Renal cortex interstitium (tissue), 15 donors: ENCODE results near the gene ZNF777. TPM values are rescaled to one million over a fixed set of nuclear protein-coding genes. Genes with fewer than 3 reads are reported as not detected.
A peak's percentile ranks its signal among the peaks of the same experiment; 100 is the strongest.
"Not testable (repeated sequence)": the region's sequence is repeated elsewhere in the genome, so short reads cannot be mapped to it uniquely, and the experiment has no call there.

Source experiments
- DNase-seq, 11 donors: peaks; one replicate each; pipeline ENCODE4 v3.0.0-alpha.2; 2013; ENCODE audit warnings: low read depth in 9 of 11, low spot score in 4 of 11; ENCODE audit errors: extremely low read depth in 1 of 11
- long read RNA-seq, 16 experiments: transcript quantifications; one replicate each; lab custom pipeline, GENCODE V29; 2026
- polyA plus RNA-seq, 3 donors: library from polyadenylated mRNA; unstranded; fragments of 120-200 nt; gene quantifications; one replicate each; pipeline ENCODE4 v1.2.1, GENCODE V29; 2013; ENCODE audit not compliant: insufficient read length in 3 of 3

The ZNF777 gene
- polyA plus RNA-seq = 10 to 100 TPM; 12.4 to 16.5 (median 14.1) TPM
- long read RNA-seq, donor 1 = 0 reads
- long read RNA-seq, donor 2, partial matches to known transcripts = 0 of 1 reads
- long read RNA-seq, donor 2, other reads (novel, unspliced or antisense) = 0 of 1 reads
- long read RNA-seq, donor 3, partial matches to known transcripts = 0 of 7 reads
- long read RNA-seq, donor 3, other reads (novel, unspliced or antisense) = 7 of 7 reads
- long read RNA-seq, donor 4, partial matches to known transcripts = 0 of 5 reads
- long read RNA-seq, donor 4, other reads (novel, unspliced or antisense) = 5 of 5 reads
- long read RNA-seq, donor 5 = 0 reads
- long read RNA-seq, donor 6, partial matches to known transcripts = 9 of 9 reads
- long read RNA-seq, donor 6, other reads (novel, unspliced or antisense) = 0 of 9 reads
- long read RNA-seq, donor 7, partial matches to known transcripts = 5 of 5 reads
- long read RNA-seq, donor 7, other reads (novel, unspliced or antisense) = 0 of 5 reads
- long read RNA-seq, donor 8 = 0 reads
- long read RNA-seq, donor 9, partial matches to known transcripts = 0 of 5 reads
- long read RNA-seq, donor 9, other reads (novel, unspliced or antisense) = 5 of 5 reads
- long read RNA-seq, donor 10 = 0 reads
- long read RNA-seq, donor 11 = 0 reads
- long read RNA-seq, donor 12 = 0 reads
- long read RNA-seq, donor 13 = 0 reads
- long read RNA-seq, donor 14, partial matches to known transcripts = 5 of 5 reads
- long read RNA-seq, donor 14, other reads (novel, unspliced or antisense) = 0 of 5 reads
- long read RNA-seq, donor 15 = 0 reads
- long read RNA-seq, donor 16, partial matches to known transcripts = 7 of 12 reads
- long read RNA-seq, donor 16, other reads (novel, unspliced or antisense) = 5 of 12 reads

DNA sequence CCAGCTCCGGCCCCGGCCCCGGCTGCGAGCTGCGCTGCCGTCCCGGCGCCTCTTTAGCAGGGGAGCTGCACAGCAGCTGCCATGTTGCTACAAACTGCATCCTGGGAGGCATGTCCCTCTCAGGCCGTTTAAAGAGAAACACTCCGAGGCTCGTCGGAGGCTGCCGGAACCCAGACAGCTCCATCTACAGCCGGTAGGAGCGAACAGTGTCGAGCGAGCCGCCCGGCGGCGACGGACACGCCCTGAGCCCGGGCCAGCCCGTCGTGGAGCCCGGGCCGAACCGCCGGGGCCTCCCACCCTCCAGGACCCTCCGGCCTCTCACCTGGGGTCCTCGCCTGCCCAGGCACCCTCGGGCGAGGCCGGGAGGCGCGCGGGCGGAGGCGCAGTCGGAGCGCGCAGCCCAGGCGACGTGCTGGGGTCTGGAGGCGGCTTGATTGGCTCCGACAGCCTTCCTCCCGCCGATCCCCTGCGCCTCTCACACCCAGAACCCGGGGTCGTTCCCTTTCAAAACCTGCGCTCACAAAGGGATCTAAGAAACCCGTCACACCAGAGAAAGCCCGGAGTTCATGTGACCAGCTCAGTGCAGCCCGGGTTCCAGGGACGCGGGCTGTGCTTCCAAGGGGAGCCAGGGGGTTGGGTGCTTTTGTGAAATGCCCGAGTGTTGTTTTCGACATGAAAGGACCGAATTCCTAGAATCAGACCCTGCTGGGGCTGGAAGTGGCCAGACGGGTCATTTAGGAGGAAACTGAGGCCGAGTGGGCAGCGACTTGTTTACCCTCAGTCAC, at the start of gene ZNF777:
Gene ZNF777 (minus strand): TSS at position 570 of the 785 bp plus-strand sequence. CDS start 5,040 bp downstream, outside the sequence.
- DNase-seq = peak; percentile 44 to 84 (median 79)

DNA sequence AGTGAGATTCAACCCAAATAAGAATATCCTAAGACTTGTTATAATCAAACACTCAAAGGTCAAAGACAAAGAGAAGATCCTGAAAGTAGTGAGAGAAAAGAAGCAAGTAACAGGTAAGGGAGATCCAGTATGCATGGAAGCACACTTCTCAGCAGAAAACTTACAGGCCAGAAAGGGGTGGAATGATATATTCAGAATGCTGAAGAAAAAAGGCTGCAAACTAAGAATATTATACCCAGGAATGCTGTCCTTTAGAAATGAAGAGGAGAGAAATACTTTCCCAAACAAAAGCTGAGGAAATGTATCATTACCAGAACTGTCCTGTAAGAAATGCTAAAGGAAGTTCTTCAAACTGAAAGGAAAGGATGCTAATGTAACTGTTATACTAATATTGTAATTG, 49.4 kb upstream of the ZNF777 start:
- no peak for DNase-seq

DNA sequence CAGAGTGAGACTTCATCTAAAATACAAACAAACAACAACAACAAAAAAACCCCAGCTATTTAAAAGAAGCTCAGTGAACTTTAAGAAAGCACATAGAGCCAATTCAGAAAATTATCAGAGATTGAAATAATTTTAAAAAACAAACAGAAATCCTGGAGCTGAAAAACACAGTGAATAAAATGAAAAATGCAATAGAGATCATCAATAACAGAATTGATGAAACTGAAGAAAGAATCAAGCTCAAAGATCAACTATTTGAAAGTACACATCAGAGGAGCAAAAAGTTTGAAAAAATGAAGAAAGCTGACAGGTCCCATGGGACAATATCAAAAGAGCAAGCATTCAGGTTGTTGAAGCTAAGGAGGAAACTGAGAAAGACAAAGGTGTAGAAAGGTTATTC, 48.9 kb upstream of the ZNF777 start:
- DNase-seq = no peak

DNA sequence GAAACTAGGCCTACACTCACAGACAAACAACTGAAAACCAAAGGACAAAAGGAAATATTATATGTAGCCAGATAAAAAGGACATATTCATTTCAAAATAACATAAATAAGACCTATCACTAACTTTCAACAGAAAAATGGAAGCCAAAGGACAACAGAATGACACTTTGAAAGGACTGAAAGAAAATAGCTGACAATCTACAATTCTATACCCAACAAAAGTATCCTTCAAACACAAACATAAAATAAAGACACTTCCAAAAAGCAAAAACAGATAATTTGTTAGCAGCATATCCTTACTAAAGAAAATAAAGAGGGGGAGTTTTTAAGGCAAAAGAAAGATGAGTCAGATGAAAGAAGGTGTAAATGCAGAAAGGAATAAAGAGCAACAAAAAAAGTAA, 44.7 kb upstream of the ZNF777 start:
- no peak for DNase-seq

DNA sequence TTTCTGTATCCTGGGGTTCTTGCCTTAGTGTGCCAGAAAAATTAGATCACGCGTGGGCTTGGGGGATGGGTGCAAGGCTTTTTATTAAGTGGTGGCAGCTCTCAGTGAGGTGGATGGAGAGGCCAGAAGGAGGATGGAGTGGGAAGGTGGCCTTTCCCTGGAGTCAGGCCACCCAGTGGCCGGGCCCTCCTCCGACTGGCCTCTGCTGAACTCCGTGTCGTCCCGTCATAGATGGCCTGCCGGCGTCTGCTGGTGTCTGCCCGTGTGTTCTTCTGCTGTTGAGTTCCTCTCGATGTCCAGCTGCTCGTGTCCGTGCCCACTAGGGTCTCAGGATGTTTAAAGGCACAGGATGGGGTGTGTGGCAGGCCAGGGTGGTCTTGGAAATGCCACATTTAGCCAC, 40.8 kb upstream of the ZNF777 start:
- DNase-seq = no peak

DNA sequence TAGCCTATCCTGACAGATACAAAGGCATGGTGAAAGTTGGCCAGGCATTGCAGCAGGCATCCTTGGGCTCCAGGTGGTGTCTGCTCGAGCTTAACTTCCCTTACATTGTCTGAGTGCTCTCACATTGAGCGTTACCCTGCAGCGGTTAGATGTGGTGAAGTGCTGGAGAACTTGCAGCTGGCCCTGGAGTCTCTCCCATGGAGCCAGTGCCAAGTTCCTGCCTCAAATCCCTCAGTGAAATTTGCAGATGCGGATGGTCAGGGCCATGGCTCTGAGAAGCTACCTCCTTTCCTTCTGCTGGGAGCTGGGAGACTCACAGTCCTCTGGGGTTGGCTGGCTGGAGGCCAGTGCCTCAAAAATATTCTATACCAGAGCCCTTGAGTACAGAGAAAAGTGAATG, 40.0 kb upstream of the ZNF777 start:
- DNase-seq = peak in 4 of 11 donors; percentile 7 to 23 (median 16)

DNA sequence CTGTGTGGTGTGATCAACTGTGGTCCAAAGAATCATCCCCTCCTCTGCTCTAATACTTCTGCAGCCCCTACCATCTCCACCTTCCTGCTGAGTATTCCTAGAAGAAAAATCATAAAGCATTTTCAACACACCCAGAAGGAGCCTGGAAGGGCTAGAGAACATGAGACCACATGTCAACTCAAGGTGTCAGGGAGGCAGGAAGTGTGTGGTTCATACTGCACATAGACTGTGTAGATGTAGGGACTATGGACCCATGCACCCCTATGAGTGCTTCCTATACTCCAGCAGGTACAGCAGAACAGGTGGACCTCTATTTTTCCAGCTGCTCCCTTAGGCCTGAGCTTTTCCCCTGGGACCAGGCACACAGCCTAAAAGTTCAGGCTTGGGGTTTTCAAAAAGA, 39.3 kb upstream of the ZNF777 start:
- no peak for DNase-seq

DNA sequence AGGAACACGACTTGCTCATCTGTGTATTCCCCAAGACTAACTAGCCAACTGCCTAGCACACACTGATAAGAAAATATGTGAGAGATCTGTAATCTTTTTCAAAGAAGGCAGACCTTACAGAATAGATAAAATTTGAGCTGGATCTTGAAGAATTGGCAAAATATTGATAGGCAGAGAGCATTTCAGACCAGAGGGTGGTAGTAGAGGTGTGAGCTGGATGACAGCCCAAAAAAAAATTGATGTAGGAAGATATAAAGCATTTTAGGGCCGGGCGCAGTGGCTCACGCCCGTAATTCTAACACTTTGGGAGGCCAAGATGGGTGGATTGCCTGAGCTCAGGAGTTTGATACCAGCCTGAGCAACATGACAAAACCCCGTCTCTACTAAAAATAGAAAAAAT, 37.9 kb upstream of the ZNF777 start:
- no peak for DNase-seq

DNA sequence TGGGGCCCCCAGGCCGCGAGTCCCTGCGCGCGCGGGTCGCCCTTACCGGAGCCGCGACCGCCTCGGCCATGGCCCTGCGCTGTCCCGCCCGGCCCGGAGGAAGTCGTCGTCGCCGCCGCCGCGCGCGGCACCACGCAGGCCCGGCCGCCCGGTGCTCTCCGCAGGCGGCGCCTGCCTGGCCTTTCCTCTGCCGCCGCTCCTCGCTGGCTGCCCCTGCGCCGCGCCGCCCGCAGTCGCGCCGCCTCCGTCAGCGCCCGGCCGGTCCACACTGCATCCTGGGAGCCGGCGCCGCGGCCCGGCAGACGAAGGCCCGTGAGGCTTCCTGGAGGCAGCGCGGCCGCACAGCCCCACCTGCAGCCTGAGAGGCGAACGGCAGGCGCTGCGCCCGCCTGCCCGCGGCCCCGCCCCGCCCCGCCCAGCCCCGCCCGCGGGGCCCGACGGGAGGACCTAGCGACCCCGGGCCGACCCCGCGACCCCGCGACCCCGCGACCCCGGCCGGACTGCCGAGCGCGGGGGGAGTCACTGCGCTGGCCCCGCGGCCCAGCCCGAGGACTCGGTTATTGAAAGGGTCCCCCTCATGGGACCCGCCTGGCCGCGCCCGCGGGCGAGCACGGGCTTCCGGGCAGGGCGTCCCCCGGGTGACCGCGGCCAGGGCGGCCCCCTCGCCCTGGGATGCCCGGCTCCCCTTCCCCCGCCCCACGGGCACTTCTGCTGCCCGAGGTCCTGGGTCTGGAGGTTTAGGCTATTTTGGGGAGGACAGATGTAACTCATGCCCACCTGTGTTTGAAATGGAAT, 36.8 kb upstream of the ZNF777 start, which contains the start of gene ZNF746:
Gene ZNF746 (minus strand): TSS at position 343 of the 795 bp plus-strand sequence. CDS start 273 bp downstream, at position 70.
- DNase-seq = peak in 9 of 11 donors; percentile 48 to 73 (median 64)

DNA sequence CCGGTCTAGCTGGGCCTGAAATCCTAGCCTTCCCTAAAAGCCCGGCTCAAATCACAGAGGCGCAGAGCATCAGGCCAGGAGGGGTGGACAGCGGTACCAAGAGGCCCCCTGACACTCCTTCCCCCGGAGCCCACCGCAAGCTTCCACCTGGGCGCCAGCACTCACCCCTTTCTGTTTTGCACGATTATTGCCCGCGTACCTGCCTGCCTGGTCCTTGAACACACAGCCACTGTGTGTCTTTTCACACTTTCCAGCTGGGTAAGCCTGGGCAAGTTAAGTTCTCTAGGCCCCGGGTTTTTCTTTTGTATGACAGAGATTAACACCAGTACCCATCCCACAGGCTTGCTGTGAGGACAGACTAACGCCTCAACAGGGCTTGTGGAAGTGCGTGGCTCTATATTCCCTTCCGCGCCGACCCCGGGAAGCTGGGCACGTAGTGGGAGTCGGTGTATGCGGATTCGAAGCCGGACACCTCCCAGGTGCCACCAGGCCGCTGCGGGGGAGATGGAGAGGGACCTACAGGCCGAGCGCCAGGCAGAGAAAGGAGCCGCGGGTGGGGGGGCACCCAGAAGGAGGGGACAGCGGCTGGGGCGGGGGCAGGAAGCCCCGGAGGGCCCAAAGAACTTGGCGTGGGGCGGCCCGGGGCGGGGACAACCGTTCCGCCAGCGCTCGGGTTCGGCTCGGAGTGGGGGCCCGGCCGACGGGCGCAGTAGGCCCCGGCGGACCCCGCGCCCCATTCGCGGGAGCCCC, 36.0 kb upstream of the ZNF777 start:
- peak in 5 of 11 donors; percentile 13 to 33 (median 24) for DNase-seq

DNA sequence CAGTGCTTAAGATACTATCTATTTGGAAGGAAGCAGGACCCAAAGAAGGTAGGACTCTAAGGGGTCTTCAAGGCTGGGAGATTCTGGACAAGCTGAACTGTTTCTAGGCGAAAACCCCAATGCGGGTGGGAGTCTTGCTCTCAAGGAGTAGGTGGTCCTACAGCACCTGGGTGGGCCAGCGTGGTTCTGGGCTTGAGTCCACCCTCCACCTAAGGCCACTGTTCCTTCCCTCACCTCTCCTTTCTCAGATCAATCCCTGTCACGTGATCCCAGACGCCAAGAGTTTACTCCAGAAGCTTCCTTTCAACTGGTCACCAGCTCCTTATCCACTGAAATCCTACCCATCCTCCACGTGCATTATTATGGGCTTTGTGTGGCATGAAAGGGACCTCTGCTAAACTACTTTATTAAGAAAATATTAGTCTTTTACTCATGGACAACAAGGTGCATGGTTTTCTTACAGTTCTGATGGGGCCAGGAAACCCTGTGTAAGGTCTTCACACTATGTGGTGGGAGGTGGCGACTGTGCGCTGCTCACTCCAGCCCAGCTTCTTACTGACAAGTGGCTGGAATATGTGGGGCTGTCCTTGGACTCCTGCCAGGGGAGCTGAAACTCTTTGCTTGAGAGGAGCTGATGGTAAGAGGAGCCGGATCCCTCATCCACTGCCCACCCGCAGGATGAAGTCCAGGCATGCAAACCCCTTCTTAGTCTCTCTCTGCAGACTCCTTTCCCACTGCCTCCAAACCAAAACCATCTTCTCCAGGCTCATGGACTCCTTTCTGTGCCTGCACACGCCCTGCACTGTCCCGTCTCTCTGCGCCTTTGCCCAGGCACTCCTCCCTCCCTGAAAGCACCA, 35.2 kb upstream of the ZNF777 start:
- DNase-seq = peak in 10 of 11 donors; percentile 53 to 81 (median 70)

DNA sequence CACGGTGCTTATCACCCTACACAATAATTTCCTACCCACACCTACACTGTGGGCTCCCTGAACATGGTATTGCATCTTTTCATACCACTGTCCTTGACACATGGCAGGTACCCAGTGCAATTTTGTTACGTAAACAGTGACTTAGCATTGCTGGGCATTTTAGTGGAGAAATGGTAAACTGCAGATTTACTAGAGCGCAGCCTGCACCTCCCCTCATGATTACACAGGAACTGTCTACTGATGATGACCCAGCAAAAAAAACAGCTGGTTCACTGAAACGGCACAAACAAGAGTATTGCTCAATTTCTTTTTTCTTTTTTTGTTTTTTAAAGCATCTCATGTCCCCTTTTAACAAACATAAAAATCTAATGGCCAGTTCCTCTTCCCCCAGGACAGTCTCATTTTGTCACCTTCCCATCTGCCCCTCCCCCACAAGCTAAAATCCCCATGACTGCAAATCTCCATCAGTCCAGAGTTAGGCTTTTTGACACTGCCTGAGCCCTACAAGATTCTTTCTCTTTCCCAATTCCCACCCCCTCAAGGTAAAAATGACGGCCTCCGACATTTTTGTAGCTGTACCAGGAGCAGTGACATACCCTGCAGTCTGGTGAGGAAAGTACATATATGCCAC, 34.0 kb upstream of the ZNF777 start:
- DNase-seq = no peak

DNA sequence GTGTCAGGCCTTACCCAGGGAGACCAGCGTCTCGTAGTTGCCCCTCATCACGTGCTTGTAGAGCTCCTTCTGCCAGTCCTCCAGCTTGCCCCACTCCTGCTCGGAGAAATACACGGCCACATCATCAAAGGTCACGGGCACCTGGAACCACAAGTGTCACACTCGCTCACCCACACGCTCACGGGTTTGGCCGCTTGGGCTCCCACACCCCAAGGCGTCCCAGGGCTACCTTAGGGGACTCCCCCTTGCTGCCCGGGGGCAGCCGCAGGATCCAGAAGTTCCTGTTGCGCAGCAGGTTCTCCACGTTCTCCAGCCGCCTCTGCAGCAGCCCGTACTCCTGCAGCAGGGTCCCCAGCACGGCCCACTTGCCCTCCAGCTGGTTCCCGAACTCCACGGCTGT, 33.1 kb upstream of the ZNF777 start:
- DNase-seq = not testable (repeated sequence)

DNA sequence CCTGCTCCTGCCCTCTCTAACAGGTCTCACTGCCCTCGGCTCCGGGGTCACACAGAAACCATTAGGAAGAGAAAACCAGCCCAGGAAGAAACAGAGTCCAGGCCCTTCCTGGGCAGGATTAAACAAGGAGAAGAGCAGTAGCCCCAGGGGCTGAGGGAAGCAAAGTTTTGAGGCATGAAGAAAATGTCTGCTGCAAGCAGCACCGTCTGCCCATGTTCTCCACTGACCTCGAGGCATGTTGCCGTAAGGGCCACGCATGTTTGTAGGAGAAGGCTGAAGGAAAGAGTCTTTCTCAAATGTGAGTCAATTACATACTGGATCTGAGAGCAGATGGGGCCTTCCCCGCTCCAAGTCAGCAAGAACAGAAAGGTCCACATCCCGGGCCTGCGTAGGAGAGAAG, 32.5 kb upstream of the ZNF777 start:
- no peak for DNase-seq

DNA sequence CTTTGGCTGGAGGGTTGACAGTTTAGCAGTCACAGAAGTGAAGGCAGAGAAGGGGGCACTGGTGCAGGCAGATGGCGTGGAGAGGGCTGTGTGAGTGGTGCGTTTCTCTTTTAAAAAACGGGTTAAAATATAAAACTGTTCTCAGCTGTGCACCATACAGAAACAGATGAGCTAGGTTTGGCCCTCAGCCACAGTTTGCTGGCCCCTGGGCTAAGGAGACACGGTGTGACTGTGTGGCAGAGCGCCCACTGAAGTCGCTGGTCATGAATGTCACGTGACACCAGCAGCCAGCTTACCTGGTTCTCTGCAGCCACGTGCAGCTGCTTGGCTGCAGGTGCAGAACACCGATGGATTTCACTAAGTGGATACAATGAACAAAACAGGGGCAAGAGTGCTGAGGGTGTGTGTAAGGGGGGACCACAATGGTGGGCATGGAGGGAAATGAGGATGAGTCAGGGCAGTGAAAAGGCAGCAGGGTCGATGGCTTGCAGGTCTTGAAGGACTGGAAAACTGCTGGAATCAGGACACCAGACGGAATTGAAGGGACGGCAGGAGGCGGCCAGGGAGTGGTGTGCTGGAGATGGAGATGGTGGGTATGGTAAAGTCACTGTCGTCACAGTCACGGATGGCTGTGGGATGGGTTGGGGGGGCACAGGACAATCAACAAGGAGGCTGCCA, 29.4 kb upstream of the ZNF777 start:
- no peak for DNase-seq
